ENCODE results near the gene CNTN2. TPM values are rescaled to one million over a fixed set of nuclear protein-coding genes. Genes with fewer than 3 reads are reported as not detected.

The CNTN2 gene
- total RNA-seq, 1 donor from 2014 or later, result 208 TPM

DNA sequence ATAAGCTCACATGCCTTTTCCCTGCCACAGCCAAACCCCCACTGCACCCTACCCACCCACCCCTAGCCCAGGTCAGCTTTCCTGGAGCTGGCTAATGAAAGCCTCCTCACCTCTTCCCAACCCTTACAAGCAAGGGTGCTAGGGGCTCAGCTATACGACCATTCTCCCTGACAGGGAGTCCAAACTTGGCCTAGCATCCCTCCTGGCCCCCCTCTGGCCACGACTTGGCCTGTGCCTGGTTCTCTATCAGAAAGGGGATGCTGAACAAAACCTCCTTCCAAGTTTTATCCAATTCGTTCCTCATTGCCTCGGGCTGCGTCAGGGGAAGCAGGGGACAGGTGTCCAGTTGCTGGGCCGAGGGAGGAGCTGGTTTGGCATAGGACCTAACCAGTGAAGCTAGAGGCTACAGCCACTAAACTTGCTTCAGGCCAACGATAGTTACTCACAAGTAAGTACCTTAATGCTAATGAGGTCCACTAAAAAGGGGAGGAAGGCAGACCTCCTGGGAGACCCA is 32.7 kb downstream of the CNTN2 start:
- H3K4me3 Mint-ChIP-seq (ENCODE audit: unreplicated experiment), result no peak overlapping the region
- H3K27me3 Mint-ChIP-seq (ENCODE audit: unreplicated experiment), result peaks cover 6% of the 10 kb centered on the region
- peaks cover 2% of the 10 kb centered on the region for H3K4me1 Mint-ChIP-seq (ENCODE audit: low read depth, unreplicated experiment)
- TF ChIP-seq, protein P1, sequence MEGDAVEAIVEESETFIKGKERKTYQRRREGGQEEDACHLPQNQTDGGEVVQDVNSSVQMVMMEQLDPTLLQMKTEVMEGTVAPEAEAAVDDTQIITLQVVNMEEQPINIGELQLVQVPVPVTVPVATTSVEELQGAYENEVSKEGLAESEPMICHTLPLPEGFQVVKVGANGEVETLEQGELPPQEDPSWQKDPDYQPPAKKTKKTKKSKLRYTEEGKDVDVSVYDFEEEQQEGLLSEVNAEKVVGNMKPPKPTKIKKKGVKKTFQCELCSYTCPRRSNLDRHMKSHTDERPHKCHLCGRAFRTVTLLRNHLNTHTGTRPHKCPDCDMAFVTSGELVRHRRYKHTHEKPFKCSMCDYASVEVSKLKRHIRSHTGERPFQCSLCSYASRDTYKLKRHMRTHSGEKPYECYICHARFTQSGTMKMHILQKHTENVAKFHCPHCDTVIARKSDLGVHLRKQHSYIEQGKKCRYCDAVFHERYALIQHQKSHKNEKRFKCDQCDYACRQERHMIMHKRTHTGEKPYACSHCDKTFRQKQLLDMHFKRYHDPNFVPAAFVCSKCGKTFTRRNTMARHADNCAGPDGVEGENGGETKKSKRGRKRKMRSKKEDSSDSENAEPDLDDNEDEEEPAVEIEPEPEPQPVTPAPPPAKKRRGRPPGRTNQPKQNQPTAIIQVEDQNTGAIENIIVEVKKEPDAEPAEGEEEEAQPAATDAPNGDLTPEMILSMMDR (IDR thresholded peaks at IDR 0.05; ENCODE audit: partially characterized antibody, unreplicated experiment), result no peak
- no peak overlapping the region for H3K27ac Mint-ChIP-seq (ENCODE audit: unreplicated experiment)
- H3K36me3 Mint-ChIP-seq (ENCODE audit: unreplicated experiment), result no peaks in the 10 kb centered on the region
- DNase-seq, result no peak
- H3K9me3 Mint-ChIP-seq (ENCODE audit: unreplicated experiment), result peaks cover 5% of the 10 kb centered on the region

DNA sequence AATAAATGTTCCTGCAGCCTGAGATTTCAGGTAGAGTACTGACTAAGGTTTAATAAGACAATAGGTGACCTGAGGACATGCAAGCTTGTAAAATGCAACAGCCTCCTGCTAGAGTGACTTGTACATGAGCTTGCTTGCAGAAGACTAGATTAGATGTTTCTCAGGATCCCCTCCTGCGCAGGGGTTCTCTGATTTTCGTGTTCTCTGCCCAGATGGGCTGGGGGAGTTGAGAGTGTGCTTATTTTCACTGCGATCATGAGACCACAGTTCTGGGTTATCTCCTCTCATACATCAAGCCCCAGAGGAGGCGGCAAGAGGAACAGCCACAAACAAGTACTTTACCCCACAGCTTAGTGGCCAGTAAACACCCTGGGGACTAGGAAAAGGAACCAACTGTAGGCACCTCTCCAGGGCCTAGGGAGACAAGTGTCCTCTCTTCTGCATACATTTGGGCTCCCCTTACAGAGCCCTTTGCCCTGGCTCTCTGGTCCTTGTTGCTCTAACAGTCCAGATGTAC is 33.3 kb downstream of the CNTN2 start:
- DNase-seq, result no peak
- Mint-ChIP-seq H3K9me3 (ENCODE audit: unreplicated experiment) (peaks cover 3% of the 10 kb centered on the region), H3K27me3 (ENCODE audit: unreplicated experiment) (peaks cover 6% of the 10 kb centered on the region), H3K4me1 (ENCODE audit: low read depth, unreplicated experiment) (peaks cover 2% of the 10 kb centered on the region), H3K36me3 (ENCODE audit: unreplicated experiment) (no peaks in the 10 kb centered on the region), H3K4me3 (ENCODE audit: unreplicated experiment) (no peak overlapping the region), H3K27ac (ENCODE audit: unreplicated experiment) (no peak overlapping the region)
- TF ChIP-seq, protein P1 (IDR thresholded peaks at IDR 0.05; ENCODE audit: partially characterized antibody, unreplicated experiment), result no peak

DNA sequence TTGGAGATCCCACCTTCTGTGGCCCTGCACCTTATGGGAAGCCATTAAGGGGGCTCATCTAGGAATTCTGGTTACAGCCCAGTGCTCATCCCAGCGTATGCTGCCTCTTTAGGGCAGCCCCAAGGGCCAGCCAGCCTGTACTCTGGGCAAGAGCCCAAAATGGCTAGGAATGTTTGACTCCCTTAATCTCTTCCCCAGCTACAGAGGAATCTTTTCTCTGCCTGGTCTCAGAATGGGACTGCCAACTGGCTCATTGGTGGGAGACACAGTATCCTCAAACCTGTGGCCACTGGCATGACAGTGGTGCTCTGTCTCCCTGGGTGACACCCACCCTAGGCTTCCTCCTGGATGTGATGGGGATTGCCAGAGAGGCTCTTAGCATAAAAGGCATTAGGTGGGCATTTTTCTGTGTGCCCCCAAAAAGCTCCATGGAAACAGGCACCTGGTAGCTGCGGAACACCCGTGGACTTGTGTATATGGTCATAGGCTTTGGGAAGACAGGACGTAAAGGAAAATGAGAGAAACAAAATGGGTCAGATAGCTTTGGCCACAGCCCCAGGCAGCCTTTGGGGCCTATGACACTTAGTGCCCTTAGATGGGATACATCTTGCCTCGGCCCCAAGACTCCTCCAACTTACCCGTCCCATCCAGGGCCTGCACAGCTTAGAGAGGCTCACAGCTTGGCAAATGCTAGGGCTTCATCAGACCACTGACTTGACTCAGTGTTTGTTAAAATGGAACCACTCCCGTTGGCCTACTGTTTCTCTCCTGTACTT is 34.3 kb downstream of the CNTN2 start:
- peaks cover 6% of the 10 kb centered on the region for H3K27me3 Mint-ChIP-seq (ENCODE audit: unreplicated experiment)
- peaks cover 3% of the 10 kb centered on the region for H3K9me3 Mint-ChIP-seq (ENCODE audit: unreplicated experiment)
- no peak for DNase-seq
- peaks cover 2% of the 10 kb centered on the region for H3K4me1 Mint-ChIP-seq (ENCODE audit: low read depth, unreplicated experiment)
- H3K4me3 Mint-ChIP-seq (ENCODE audit: unreplicated experiment), result no peak overlapping the region
- no peaks in the 10 kb centered on the region for H3K36me3 Mint-ChIP-seq (ENCODE audit: unreplicated experiment)
- TF ChIP-seq, protein P1 (IDR thresholded peaks at IDR 0.05; ENCODE audit: partially characterized antibody, unreplicated experiment), result no peak
- H3K27ac Mint-ChIP-seq (ENCODE audit: unreplicated experiment), result no peak overlapping the region

DNA sequence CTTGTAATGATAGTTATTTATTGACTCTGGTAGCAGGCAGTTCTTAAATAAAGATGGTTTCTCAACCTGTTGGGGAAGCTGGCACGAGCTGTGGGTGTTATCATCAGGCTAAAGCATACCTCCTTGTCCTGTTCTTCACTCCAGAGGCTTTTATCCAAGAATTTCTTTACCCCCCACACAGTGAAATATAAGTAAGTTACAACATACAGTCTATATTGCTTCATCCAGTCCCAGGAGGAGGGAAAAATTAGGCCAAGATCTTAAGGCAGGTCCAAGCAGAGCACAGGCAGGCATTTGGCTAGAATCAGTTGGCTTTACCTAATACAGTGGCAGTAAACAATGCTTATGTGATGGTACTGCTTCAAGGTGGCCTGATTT is 34.9 kb downstream of the CNTN2 start:
- H3K27me3 Mint-ChIP-seq (ENCODE audit: unreplicated experiment), result peaks cover 6% of the 10 kb centered on the region
- no peak overlapping the region for H3K4me3 Mint-ChIP-seq (ENCODE audit: unreplicated experiment)
- no peak overlapping the region for H3K27ac Mint-ChIP-seq (ENCODE audit: unreplicated experiment)
- peaks cover 3% of the 10 kb centered on the region for H3K9me3 Mint-ChIP-seq (ENCODE audit: unreplicated experiment)
- no peaks in the 10 kb centered on the region for H3K36me3 Mint-ChIP-seq (ENCODE audit: unreplicated experiment)
- TF ChIP-seq, protein P1 (IDR thresholded peaks at IDR 0.05; ENCODE audit: partially characterized antibody, unreplicated experiment), result no peak
- H3K4me1 Mint-ChIP-seq (ENCODE audit: low read depth, unreplicated experiment), result peaks cover 2% of the 10 kb centered on the region
- DNase-seq, result no peak

DNA sequence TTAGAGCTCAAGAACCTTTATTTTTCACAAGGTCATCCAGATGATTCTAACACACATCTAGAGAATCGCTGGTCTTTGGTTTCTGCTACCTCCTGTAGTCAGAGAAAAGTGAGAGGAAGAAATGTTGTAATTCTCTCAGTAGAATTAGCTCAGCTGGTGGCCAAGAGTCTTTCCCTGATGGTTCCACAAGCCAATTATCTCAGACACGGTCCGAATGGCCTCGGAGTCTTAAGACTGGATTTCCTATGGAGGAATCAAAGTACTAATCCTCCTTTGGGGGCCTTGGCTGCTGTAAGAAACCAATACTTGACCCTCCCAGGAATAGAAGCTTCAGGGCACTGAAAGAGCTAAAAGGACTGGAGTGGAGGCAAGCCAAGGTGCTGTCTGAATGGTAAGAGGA is 39.4 kb downstream of the CNTN2 start:
- H3K4me3 Mint-ChIP-seq (ENCODE audit: unreplicated experiment), result no peak overlapping the region
- H3K36me3 Mint-ChIP-seq (ENCODE audit: unreplicated experiment), result no peaks in the 10 kb centered on the region
- no peaks in the 10 kb centered on the region for H3K4me1 Mint-ChIP-seq (ENCODE audit: low read depth, unreplicated experiment)
- H3K27me3 Mint-ChIP-seq (ENCODE audit: unreplicated experiment), result no peaks in the 10 kb centered on the region
- peaks cover 3% of the 10 kb centered on the region for H3K9me3 Mint-ChIP-seq (ENCODE audit: unreplicated experiment)
- TF ChIP-seq, protein P1 (IDR thresholded peaks at IDR 0.05; ENCODE audit: partially characterized antibody, unreplicated experiment), result no peak
- H3K27ac Mint-ChIP-seq (ENCODE audit: unreplicated experiment), result no peak overlapping the region
- no peak for DNase-seq
